Activated naive CD4-positive, alpha-beta T cell treated with anti-CD3 and anti-CD28 coated beads, Interleukin-2, amount 50 U/mL, for 16 hours (primary cell): ENCODE data around the gene KATNAL1.
"Not testable (repeated sequence)": the region's sequence is repeated elsewhere in the genome, so short reads cannot be mapped to it uniquely, and the experiment has no call there.

Experiments
- DNase-seq: peaks from one replicate; pipeline ENCODE4 v3.0.0-alpha.2; 2020

The KATNAL1 gene

DNA sequence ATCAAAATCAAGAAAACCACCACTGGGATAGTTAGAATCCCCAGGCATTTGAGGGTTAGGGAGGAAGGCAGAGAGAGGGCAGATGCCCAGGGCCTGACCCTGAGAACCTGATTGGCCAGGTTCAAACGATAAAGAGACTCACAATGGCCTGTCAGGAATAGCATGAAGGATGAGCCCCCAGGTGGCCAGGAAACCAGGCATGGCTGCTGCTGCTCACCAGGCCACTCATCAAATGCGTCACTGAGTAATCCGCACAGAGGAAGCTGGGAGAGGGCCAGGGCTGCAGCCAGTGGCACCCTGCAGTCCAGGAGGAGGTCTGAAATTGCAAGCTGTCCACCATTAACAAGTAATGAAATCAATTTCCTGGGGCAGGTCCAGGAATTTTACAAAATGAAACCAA lies 111.3 kb downstream of the KATNAL1 start:
- DNase-seq, result no peak

- no peak for DNase-seq
Measured at GRCh38 chr13:30194906-30195305, 112.4 kb downstream of the KATNAL1 start.

- no peak for DNase-seq
Measured at GRCh38 chr13:30193279-30194234, 113.8 kb downstream of the KATNAL1 start.

DNA sequence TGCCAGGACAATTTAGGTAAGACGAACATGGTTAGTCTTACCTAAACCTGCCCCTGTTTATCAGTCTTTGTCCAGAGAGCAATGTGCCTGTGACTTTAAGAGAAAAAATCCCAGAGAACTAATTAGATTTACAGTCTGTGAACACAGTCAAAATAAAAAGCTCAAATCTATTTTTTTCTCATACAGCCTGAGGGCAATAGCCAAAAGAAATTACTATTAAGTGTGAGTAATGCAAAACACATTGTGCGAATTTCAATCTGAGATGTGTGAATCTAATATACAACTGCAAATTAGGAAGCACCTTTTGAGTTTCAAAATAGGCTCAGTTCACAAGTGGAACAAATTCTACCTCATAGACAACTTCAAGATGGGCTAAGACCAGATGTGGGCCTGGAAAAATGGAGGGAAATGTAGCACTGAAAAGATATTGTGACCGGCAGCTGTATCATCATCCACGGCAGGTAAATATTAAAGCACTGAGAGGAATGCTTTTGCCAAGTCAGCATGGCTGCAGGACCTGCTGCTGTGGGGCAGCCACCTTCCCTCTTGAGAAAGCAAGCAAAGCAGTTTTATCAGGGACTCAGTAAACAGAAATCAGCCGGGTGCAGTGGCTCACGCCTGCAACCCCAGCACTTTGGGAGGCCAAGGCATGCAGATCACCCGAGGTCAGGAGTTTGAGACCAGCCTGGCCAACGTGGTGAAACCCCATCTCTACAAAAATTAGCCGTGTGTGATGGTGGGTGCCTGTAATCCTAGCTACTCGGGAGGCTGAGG lies 114.8 kb downstream of the KATNAL1 start:
- no peak for DNase-seq

DNA sequence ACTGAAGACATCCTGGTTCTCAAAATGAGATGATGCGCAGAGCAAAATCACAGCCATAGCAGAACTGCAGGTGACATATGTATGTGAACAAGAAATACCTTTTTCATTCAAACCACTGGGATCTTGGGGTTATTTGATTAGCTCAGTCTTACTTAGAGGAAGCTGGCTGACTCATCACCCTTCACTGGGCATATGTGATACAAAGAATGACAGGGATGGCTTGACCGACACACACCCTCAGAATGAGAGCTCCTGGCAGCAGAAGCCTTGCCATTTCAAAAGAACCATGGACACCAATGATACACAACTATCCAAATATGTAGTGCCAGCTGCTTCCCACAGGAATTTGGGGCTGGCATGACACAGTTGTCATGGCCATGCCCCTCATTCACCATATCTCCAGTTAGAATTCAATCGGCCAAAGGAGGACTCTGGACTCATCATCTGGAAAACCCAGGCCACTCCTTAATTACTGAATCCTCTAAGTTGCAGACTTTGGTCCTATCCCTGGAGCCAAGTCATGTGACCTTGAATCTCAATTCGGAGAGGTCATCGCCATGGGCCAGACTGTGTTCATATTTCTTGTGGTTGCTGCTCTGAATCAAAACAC lies 115.8 kb downstream of the KATNAL1 start:
- no peak for DNase-seq

DNA sequence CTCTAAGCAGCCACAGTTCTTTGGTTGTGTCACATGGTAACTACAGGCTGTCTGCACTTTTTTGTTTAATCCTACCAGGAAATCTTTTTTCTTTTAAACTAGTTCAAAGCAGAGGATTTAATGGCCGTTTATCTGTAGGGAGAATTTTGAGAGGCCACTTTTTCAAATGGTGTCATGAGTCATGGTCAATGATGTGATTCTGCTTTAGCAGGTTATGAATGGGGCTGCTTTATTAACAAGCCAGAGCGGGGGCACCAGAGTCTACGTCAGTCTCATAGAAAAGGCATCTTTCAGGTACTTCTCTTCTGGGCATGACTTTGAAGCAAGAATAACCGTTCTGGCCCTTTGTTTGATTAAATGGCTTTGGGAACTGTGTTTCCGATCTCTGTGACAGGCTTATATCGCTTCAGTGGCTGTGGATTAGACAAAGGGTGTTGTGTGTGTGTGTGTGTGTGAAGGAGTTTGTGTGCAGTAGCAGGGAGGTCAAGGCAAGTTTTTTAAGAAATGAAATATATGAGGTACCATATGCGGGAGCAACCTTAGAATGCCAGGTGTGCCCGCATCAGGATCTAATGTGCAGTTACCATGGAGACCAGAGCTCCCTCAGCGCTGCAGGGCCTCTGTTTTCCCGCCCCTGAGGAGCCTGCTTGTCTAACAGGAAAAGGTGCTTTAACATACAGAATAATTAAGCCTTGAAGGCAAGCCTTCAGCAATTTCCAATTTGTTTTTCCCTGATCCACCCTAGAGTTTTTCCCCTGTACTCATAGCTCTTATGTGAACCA lies 120.5 kb downstream of the KATNAL1 start:
- DNase-seq, result no peak

- no peak for DNase-seq
Measured at GRCh38 chr13:30181888-30182651, 125.3 kb downstream of the KATNAL1 start.

DNA sequence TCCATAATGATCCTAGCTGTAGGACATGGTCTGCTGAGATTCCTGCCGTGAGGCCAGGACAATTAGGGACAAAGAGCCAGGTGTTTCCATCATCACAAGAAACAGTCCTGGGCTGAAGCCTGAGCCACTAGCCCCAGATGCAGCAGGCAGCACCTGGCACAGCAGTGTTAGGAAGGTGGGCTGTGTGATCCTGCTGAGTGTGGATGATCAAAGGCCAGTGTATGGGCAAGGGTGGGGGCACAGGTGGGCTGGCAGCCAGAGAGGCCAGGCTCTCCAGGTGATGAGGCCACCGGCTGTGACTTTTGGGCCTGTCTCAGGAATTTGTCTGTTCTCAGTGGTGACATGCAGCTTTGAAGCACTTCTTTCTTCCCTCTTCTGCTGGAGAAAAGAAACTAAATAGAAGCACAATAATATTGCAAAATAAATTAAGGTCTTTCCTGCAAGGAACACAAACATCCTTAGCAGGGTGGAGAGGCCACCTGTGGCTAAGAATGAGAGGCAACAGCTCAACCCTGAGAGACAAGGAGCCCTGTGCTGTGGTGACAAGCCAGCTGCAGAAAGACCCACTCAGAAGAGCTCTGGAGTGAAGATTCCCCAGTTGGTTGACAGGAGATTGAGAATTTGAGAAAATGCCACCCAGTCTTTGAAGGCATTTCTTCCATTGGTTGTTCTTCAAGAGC lies 127.6 kb downstream of the KATNAL1 start:
- DNase-seq, result no peak

GRCh38 chr13:30178976-30179375 lies 128.4 kb downstream of the KATNAL1 start:
- DNase-seq, result no peak

DNA sequence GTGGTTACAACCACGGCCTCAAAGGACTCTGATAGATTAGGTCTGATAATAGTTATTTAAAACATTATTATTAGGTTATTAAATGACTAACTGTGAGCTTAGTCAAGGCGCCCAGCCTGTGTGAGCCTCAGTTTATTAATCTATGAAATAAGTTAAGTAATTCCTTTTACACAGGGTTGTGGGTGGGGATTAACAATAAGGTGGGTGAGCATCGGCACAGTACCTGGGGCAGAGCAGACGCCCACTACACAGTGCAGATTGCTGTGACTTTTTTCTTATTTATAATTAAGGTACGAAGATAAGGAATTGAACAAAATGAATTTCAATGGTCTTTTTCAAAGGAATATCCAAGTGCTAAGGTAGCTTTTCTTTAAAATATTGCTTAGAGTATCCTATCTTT lies 132.2 kb downstream of the KATNAL1 start:
- DNase-seq, result no peak

DNA sequence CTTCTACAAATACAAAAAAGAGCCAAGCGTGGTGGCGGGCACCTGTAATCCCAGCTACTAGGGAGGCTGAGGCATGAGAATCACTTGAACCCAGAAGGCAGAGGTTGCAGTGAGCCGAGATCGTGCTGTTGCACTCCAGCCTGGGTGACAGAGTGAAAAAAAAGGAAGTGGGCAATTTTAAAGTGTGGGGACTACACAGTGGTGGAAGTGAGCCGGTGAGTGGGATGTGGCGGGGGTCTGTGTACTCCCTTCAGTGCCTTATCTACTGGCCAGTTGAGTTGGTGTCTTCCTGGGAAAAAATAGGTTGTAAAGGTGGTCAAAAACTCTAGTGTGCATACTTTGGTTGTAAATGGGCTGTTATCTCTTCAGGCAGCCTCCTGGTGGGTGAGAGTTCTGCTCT lies 133.1 kb downstream of the KATNAL1 start:
- DNase-seq, result not testable (repeated sequence)

- no peak for DNase-seq
Measured at GRCh38 chr13:30173303-30173610, 134.1 kb downstream of the KATNAL1 start.

DNA sequence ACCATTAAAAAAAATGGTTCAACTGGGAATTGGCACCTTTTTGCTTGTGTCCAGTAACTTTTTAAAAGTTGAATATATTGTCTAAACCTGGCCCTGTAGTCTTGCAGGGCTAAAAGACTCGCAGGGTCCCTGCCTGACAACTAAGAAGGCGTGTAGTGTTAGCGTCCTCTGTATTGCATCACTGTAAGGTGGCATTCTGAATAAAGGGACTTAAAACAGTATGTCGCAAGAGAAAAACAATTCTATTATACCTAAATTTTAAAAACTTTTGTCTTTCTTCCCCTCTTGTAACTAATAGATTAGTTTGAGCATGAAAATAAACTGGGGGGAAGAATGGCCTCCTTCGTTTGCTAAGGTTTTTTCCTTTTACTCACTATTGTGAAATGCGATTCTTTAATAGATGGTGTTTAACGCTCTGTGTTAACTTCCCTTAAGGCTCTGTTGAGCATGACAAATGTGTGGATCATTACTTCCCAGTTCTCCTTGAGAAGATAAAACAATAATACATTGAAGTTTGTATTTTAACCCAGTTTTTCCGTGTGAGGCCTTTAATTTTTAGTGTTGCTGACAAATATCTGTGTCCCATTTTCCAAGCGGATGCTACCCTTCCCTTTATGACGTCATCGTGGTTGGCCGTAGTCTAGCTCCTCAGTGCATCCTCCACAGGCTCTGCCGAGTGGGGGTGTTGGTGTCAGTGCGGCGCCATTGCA lies 134.6 kb downstream of the KATNAL1 start:
- DNase-seq, result no peak

GRCh38 chr13:30170569-30170968 lies 136.8 kb downstream of the KATNAL1 start:
- DNase-seq, result no peak

DNA sequence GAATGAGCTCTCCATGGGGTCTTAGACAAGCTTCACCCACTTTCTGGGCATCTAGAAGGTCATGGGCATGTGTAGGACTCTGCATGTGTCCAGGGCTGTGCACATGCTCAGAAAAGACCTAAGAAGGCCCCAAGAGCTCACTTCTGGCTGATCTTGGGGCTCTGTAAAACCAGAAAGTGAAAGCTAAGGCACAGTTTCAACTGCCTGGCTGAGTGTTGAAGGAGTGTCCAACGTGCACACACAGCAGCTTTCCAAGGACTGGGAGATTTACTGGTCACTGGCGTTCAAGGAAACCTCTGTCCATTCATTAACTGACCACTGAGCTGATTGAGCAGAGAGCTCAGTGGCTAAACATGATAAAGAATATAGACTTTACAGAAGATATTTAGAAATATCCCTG lies 137.9 kb downstream of the KATNAL1 start:
- DNase-seq, result no peak

DNA sequence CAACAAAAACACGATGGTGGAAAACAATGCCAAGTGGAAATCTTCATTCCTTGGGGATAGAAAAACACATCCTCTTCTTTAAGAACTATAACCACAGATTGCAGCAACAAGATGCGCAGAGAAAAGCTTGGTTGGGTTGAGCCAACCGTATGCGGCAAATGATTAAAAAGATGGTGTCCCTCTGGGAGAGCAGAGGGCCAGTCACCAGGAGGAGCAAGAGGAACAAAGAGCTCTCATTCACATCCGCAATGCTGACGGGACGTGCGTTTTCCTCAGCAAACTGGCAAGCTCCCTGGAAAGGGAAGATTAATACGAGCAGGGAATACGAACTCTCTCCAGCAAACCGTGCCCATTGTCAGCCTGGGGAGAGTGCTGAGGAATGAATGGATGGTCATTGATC lies 141.6 kb downstream of the KATNAL1 start:
- DNase-seq, result no peak

GRCh38 chr13:30165071-30165470 lies 142.3 kb downstream of the KATNAL1 start:
- DNase-seq, result no peak

- no peak for DNase-seq
Measured at GRCh38 chr13:30164146-30164545, 143.2 kb downstream of the KATNAL1 start.

DNA sequence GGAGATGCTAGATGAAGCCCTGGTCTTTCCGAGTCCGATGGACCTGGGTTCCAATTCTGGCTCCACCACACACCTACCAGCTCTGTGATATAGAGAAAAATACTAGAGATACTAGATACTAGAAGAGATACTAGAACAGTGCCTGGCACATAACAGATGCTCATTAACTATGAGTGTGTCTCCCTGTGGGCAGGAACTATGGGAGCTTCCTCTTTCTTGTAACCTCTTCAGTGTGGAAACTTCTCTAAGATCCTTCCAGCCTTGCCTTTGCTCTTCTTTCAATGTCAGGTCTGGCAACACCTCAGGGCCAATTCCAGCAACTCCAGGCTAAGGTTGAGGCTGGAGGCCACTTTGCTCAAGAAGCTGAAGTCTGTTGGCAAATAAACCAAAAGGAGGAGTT lies 143.9 kb downstream of the KATNAL1 start:
- DNase-seq, result no peak

DNA sequence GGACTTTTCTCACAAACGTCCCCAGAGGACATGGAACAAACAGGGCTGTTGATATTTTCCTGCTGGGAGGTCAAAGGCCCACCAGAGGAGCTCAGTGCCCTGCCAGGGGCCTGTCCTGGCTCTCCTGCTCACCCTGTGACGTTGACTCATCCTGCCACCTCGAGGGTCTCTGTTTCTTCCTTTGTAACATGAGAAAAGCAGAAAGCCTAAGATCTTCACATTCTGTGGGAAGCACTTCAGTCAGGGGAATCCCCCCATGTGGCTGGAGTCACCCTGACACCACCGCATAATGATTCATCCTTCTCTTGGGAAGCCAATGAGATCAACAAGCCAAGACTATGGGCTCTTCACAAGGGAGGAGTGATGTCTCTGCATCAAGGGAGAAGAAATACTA lies 147.9 kb downstream of the KATNAL1 start:
- DNase-seq, result peak; percentile 28
